ENCODE data around the gene GPR176.

GPR176 gene

DNA sequence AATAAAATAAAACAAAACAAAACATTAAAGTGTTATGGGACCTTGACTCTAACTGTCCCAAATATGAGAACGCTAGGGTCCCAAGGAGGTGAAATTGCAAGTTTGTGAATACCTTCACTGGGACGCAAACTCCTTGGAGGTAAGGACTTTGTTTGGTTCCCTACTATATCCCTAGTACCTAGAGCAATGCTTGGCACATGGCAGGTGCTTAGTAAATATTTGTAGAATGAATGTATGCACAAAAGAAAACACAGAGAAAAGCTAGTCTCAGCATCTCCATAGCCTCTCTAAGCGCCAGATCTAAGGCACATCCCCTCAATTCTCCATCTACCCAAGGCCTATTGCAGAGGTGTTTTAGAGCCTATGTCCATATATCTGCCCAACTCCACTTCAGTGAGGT is 30.5 kb downstream of the GPR176 start:
- H3K27me3 ChIP-seq (replicated peaks) = no peaks in the 10 kb centered on the region
- no peak for DNase-seq
- no peaks in the 10 kb centered on the region for H3K36me3 ChIP-seq (replicated peaks)
- in situ Hi-C loops (cut with HindIII; ENCODE audit: low pct_ligation_motif_present, low sequenced_read_pairs) = no loop called here
- H3K4me3 ChIP-seq (ENCODE audit: low read depth, low read length) = no peak overlapping the region
- no peak overlapping the region for H3K27ac ChIP-seq
- TF ChIP-seq, protein P1, sequence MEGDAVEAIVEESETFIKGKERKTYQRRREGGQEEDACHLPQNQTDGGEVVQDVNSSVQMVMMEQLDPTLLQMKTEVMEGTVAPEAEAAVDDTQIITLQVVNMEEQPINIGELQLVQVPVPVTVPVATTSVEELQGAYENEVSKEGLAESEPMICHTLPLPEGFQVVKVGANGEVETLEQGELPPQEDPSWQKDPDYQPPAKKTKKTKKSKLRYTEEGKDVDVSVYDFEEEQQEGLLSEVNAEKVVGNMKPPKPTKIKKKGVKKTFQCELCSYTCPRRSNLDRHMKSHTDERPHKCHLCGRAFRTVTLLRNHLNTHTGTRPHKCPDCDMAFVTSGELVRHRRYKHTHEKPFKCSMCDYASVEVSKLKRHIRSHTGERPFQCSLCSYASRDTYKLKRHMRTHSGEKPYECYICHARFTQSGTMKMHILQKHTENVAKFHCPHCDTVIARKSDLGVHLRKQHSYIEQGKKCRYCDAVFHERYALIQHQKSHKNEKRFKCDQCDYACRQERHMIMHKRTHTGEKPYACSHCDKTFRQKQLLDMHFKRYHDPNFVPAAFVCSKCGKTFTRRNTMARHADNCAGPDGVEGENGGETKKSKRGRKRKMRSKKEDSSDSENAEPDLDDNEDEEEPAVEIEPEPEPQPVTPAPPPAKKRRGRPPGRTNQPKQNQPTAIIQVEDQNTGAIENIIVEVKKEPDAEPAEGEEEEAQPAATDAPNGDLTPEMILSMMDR (IDR thresholded peaks at IDR 0.05; ENCODE audit: low read depth, low read length, missing control alignments) = no peak

DNA sequence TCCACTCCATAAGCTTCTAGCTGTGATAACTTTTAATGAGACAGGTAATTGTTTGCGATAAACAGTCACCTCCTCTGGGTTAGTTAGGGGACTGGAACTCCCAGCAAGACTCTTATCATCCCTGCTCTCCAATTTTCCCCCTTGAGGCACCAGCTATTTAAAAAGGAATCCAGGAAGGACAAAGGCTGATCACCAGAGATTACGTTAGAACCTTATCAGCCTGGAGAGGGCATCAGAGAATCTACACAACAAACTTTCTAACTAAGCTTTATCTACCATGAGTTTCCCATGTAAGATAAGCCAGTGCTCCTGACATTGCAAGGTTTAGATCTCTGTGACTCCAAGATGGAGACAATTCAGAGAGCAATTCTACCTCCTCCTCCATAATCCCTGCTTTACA is 31.3 kb downstream of the GPR176 start:
- no peaks in the 10 kb centered on the region for H3K36me3 ChIP-seq (replicated peaks)
- H3K27me3 ChIP-seq (replicated peaks) = no peaks in the 10 kb centered on the region
- no peak overlapping the region for H3K27ac ChIP-seq
- in situ Hi-C loops (cut with HindIII; ENCODE audit: low pct_ligation_motif_present, low sequenced_read_pairs) = no loop called here
- no peak overlapping the region for H3K4me3 ChIP-seq (ENCODE audit: low read depth, low read length)
- TF ChIP-seq, protein P1 (IDR thresholded peaks at IDR 0.05; ENCODE audit: low read depth, low read length, missing control alignments) = no peak
- DNase-seq = no peak

- TF ChIP-seq, protein P1 (IDR thresholded peaks at IDR 0.05; ENCODE audit: low read depth, low read length, missing control alignments) = no peak
- DNase-seq = no peak
- H3K27ac ChIP-seq = no peak overlapping the region
- H3K27me3 ChIP-seq (replicated peaks) = no peaks in the 10 kb centered on the region
- no peaks in the 10 kb centered on the region for H3K36me3 ChIP-seq (replicated peaks)
- in situ Hi-C loops (cut with HindIII; ENCODE audit: low pct_ligation_motif_present, low sequenced_read_pairs) = no loop called here
- H3K4me3 ChIP-seq (ENCODE audit: low read depth, low read length) = no peak overlapping the region
These were observed 31.8 kb downstream of the GPR176 start for GRCh38 chr15:39888243-39888642.

- no peaks in the 10 kb centered on the region for H3K27me3 ChIP-seq (replicated peaks)
- no peak overlapping the region for H3K27ac ChIP-seq
- in situ Hi-C loops (cut with HindIII; ENCODE audit: low pct_ligation_motif_present, low sequenced_read_pairs) = no loop called here
- DNase-seq = peak; percentile 35
- H3K36me3 ChIP-seq (replicated peaks) = no peaks in the 10 kb centered on the region
- no peak overlapping the region for H3K4me3 ChIP-seq (ENCODE audit: low read depth, low read length)
- TF ChIP-seq, protein P1 (IDR thresholded peaks at IDR 0.05; ENCODE audit: low read depth, low read length, missing control alignments) = peak; percentile 72
These were observed 32.2 kb downstream of the GPR176 start for GRCh38 chr15:39887832-39888231.

GRCh38 chr15:39887211-39887610 is 32.9 kb downstream of the GPR176 start:
- no peak for DNase-seq
- in situ Hi-C loops (cut with HindIII; ENCODE audit: low pct_ligation_motif_present, low sequenced_read_pairs) = no loop called here
- H3K36me3 ChIP-seq (replicated peaks) = no peaks in the 10 kb centered on the region
- H3K27me3 ChIP-seq (replicated peaks) = no peaks in the 10 kb centered on the region
- TF ChIP-seq, protein P1 (IDR thresholded peaks at IDR 0.05; ENCODE audit: low read depth, low read length, missing control alignments) = no peak
- no peak overlapping the region for H3K4me3 ChIP-seq (ENCODE audit: low read depth, low read length)
- H3K27ac ChIP-seq = no peak overlapping the region

DNA sequence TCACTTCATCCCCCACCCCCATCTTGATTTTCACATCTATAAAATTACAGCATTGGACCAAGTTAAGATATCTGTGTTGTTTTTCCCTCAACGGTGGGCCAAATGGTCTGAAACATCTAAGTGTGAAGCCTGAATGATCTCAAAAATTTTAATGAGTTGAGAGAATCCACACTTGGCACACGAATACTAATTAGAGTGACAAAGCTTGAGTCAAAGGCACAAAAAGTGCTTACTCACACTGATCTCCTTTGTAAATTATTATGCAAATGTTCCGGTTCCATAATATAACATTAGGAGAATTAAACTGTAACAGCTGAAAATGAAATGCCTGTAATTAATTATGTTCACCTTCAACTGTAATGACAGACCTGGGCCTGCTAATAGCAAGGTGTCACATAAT is 33.6 kb downstream of the GPR176 start:
- Histone ChIP-seq H3K27me3 (replicated peaks) (no peaks in the 10 kb centered on the region), H3K4me3 (ENCODE audit: low read depth, low read length) (no peak overlapping the region), H3K27ac (no peak overlapping the region), H3K36me3 (replicated peaks) (no peaks in the 10 kb centered on the region)
- DNase-seq = no peak
- TF ChIP-seq, protein P1 (IDR thresholded peaks at IDR 0.05; ENCODE audit: low read depth, low read length, missing control alignments) = no peak
- in situ Hi-C loops (cut with HindIII; ENCODE audit: low pct_ligation_motif_present, low sequenced_read_pairs) = no loop called here

All from brain microvascular endothelial cell (primary cell).